Natural killer cell (primary cell): ENCODE results near the gene BCL2A1. TPM values are rescaled to one million over a fixed set of nuclear protein-coding genes. Genes with fewer than 3 reads are reported as not detected.

Source experiments
- ATAC-seq, 3 donors: fragments of 150-1000 bp in 2 of 3; fragments of 200-7000 bp in 1 of 3; cut with Tn5 transposase; 1 replicate in 1 of 3; 2 replicates in 2 of 3; pipeline ENCODE4 v1.10.0; 2021; ENCODE audit warnings: mild to moderate bottlenecking in 2 of 3, moderate library complexity in 2 of 3
- DNase-seq, 2 donors: peaks; one replicate each; pipeline versions ENCODE4 v3.0.0 to v3.0.0-alpha.2; 2013 to 2021; ENCODE audit warnings: mixed read lengths in 1 of 2
- H3K27ac ChIP-seq: one replicate; pipeline ENCODE4 v1.5.1; 2013; ENCODE audit warnings: mild to moderate bottlenecking, low read length
- H3K27me3 ChIP-seq: one replicate; pipeline ENCODE4 v1.6.1; 2013; ENCODE audit warnings: low read length; ENCODE audit not compliant: control insufficient read depth, insufficient read depth
- H3K36me3 ChIP-seq: one replicate; pipeline ENCODE4 v1.6.1; 2013; ENCODE audit warnings: low read length; ENCODE audit not compliant: control insufficient read depth, insufficient read depth
- H3K4me1 ChIP-seq: one replicate; pipeline ENCODE4 v1.6.1; 2013; ENCODE audit warnings: low read length; ENCODE audit not compliant: control insufficient read depth, insufficient read depth
- H3K4me3 ChIP-seq: one replicate; pipeline ENCODE4 v1.5.1; 2013; ENCODE audit warnings: low read length
- H3K9me3 ChIP-seq: one replicate; pipeline ENCODE4 v1.6.1; 2013; ENCODE audit warnings: low read length; ENCODE audit not compliant: control insufficient read depth, insufficient read depth
- H3K27ac Mint-ChIP-seq, 2 donors: one replicate each; pipeline ENCODE4 v1.8.0; 2022; ENCODE audit warnings: mild to moderate bottlenecking in 2 of 2, mixed read lengths in 2 of 2, moderate library complexity in 1 of 2
- H3K27me3 Mint-ChIP-seq, 2 donors: one replicate each; pipeline ENCODE4 v1.8.0; 2022; ENCODE audit warnings: low read depth in 2 of 2, mixed read lengths in 2 of 2
- H3K36me3 Mint-ChIP-seq: one replicate; pipeline ENCODE4 v1.8.0; 2022; ENCODE audit warnings: mixed read lengths
- H3K4me1 Mint-ChIP-seq, 2 donors: one replicate each; pipeline ENCODE4 v1.8.0; 2022; ENCODE audit warnings: mixed read lengths in 2 of 2
- H3K4me3 Mint-ChIP-seq: one replicate; pipeline ENCODE4 v1.8.0; 2022; ENCODE audit warnings: mild to moderate bottlenecking, moderate library complexity, mixed read lengths
- H3K9me3 Mint-ChIP-seq, 2 donors: one replicate each; pipeline ENCODE4 v1.8.0; 2022; ENCODE audit warnings: mixed read lengths in 2 of 2
- WGBS: methylation state at CpG from one replicate; pipeline ENCODE4 v1.1.7; 2013; ENCODE audit warnings: missing lambda C conversion rate; ENCODE audit not compliant: insufficient coverage; 5-methylcytosine and 5-hydroxymethylcytosine counted together
- intact Hi-C: fragments of 100-400 bp; cut with micrococcal nuclease; formaldehyde crosslinking; loops from one replicate; pipeline ENCODE4 v1.14.2; 2022
- total RNA-seq, 4 donors: library from RNA; stranded (reverse); fragments of 120-200 nt in 1 of 4; gene quantifications; one replicate each; pipeline versions ENCODE4 v1.2.3 to v1.2.4, GENCODE V29; 2013 to 2022
- TF ChIP-seq, protein P1 (sequence below): fragments of 200-600 bp; IDR thresholded peaks from one replicate; pipeline ENCODE4 v1.8.0; 2022; ENCODE audit warnings: antibody characterized with exemption

The BCL2A1 gene
- total RNA-seq, 3 donors from 2014 or later (not counting 1 experiment from before 2014, with no cell fraction given) = 16.5 to 61.3 (median 42.2) TPM

DNA sequence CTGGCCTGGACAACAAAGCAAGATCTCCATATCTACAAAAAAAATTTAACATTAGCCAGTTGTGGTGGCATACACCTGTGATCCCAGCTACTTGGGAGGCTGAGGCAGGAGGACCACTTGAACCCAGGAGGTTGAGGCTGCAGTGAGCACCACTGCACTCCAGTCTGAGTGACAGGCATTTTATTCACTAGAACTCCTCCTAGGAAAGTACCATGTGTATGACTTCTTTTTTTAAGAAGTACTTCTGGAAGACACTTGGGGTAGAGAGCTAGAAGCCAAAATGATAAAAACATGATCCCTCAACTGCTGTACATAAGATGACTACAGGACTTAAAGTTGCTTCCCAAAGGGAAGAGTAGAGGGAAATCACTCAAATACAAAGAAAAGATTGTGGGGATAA lies 24.0 kb downstream of the BCL2A1 start:
- peaks cover 2 to 9% of the 10 kb centered on the region in 2 donors for H3K27me3 Mint-ChIP-seq
- H3K9me3 ChIP-seq = no peaks in the 10 kb centered on the region
- no peaks in the 10 kb centered on the region for H3K36me3 Mint-ChIP-seq
- no peaks in the 10 kb centered on the region for H3K27me3 ChIP-seq
- no peaks in the 10 kb centered on the region for H3K4me1 ChIP-seq
- no peak overlapping the region for H3K4me3 Mint-ChIP-seq
- H3K4me1 Mint-ChIP-seq = no peaks in the 10 kb centered on the region
- no peaks in the 10 kb centered on the region for H3K36me3 ChIP-seq
- H3K27ac ChIP-seq = no peak overlapping the region
- intact Hi-C loops = no loop called here
- TF ChIP-seq, protein P1, sequence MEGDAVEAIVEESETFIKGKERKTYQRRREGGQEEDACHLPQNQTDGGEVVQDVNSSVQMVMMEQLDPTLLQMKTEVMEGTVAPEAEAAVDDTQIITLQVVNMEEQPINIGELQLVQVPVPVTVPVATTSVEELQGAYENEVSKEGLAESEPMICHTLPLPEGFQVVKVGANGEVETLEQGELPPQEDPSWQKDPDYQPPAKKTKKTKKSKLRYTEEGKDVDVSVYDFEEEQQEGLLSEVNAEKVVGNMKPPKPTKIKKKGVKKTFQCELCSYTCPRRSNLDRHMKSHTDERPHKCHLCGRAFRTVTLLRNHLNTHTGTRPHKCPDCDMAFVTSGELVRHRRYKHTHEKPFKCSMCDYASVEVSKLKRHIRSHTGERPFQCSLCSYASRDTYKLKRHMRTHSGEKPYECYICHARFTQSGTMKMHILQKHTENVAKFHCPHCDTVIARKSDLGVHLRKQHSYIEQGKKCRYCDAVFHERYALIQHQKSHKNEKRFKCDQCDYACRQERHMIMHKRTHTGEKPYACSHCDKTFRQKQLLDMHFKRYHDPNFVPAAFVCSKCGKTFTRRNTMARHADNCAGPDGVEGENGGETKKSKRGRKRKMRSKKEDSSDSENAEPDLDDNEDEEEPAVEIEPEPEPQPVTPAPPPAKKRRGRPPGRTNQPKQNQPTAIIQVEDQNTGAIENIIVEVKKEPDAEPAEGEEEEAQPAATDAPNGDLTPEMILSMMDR = no peak
- ATAC-seq = no peak
- no peak overlapping the region for H3K4me3 ChIP-seq
- no peak for DNase-seq
- H3K9me3 Mint-ChIP-seq = no peaks in the 10 kb centered on the region
- H3K27ac Mint-ChIP-seq = no peak overlapping the region

DNA sequence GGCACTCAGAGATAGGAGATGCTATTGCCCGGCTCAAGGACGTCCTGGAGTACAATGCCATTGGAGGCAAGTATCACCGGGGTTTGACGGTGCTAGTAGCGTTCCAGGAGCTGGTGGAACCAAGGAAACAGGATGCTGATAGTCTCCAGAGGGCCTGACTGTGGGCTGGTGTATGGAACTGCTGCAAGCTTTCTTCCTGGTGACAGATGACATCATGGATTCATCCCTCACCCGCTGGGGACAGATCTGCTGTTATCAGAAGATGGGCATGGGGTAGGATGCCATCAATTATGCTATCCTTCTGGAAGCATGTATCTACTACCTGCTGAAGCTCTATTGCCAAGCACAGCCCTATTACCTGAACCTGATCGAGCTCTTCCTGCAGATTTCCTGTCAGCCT lies 26.4 kb downstream of the BCL2A1 start:
- H3K4me1 Mint-ChIP-seq = no peaks in the 10 kb centered on the region
- H3K27me3 ChIP-seq = no peaks in the 10 kb centered on the region
- intact Hi-C loops = no loop called here
- no peak overlapping the region for H3K4me3 Mint-ChIP-seq
- DNase-seq (no peak), ATAC-seq (no peak)
- H3K4me3 ChIP-seq = no peak overlapping the region
- no peaks in the 10 kb centered on the region for H3K9me3 Mint-ChIP-seq
- WGBS = 94% methylated on average over 7 of the region's 7 CpGs
- TF ChIP-seq, protein P1 = no peak
- no peaks in the 10 kb centered on the region for H3K9me3 ChIP-seq
- no peaks in the 10 kb centered on the region for H3K4me1 ChIP-seq
- no peak overlapping the region for H3K27ac Mint-ChIP-seq
- H3K27ac ChIP-seq = no peak overlapping the region
- no peaks in the 10 kb centered on the region for H3K36me3 ChIP-seq
- H3K27me3 Mint-ChIP-seq = peaks cover 2 to 14% of the 10 kb centered on the region in 2 donors
- H3K36me3 Mint-ChIP-seq = no peaks in the 10 kb centered on the region

- no peak overlapping the region for H3K4me3 Mint-ChIP-seq
- TF ChIP-seq, protein P1 = no peak
- Histone ChIP-seq H3K27me3 (no peaks in the 10 kb centered on the region), H3K9me3 (no peaks in the 10 kb centered on the region), H3K27ac (no peak overlapping the region), H3K4me1 (no peaks in the 10 kb centered on the region), H3K36me3 (no peaks in the 10 kb centered on the region), H3K4me3 (no peak overlapping the region)
- intact Hi-C loops = no loop called here
- no peaks in the 10 kb centered on the region for H3K9me3 Mint-ChIP-seq
- H3K27ac Mint-ChIP-seq = no peak overlapping the region
- DNase-seq (no peak), ATAC-seq (no peak)
- WGBS = no CpG with 5 or more reads among the region's 1 CpG
- no peaks in the 10 kb centered on the region for H3K4me1 Mint-ChIP-seq
- no peaks in the 10 kb centered on the region for H3K36me3 Mint-ChIP-seq
- peaks cover 8 to 21% of the 10 kb centered on the region in 2 donors for H3K27me3 Mint-ChIP-seq
Observed at GRCh38 chr15:79943820-79944219, 27.2 kb downstream of the BCL2A1 start.

- ATAC-seq = no peak
- no peaks in the 10 kb centered on the region for H3K27me3 ChIP-seq
- Mint-ChIP-seq H3K4me3 (no peak overlapping the region), H3K4me1 (no peaks in the 10 kb centered on the region), H3K27ac (no peak overlapping the region), H3K36me3 (no peaks in the 10 kb centered on the region), H3K27me3 (peaks cover 8 to 21% of the 10 kb centered on the region in 2 donors), H3K9me3 (no peaks in the 10 kb centered on the region)
- no peak overlapping the region for H3K4me3 ChIP-seq
- no peak for DNase-seq
- H3K27ac ChIP-seq = no peak overlapping the region
- TF ChIP-seq, protein P1 = no peak
- no peaks in the 10 kb centered on the region for H3K9me3 ChIP-seq
- intact Hi-C loops = no loop called here
- WGBS = 86% methylated on average over 6 of the region's 7 CpGs
- no peaks in the 10 kb centered on the region for H3K4me1 ChIP-seq
- H3K36me3 ChIP-seq = no peaks in the 10 kb centered on the region
Observed at GRCh38 chr15:79942741-79943481, 28.1 kb downstream of the BCL2A1 start.
